ENCODE measurements around the gene MYPOP. TPM values are rescaled to one million over a fixed set of nuclear protein-coding genes. Genes with fewer than 3 reads are reported as not detected.

Gene MYPOP
- total and polyA plus RNA-seq, 2 of the 13 experiments (the other 11 are each of a cell fraction or from before 2014, with no cell fraction given) = 2.3 to 2.7 TPM

- Histone ChIP-seq H3K36me3 (replicated peaks in 1 of 2; ENCODE audit: control insufficient read depth in 1 of 2, insufficient read depth in 2 of 2, low read length in 2 of 2) (no peaks in the 10 kb centered on the region), H3K27ac (ENCODE audit: extremely low read length, insufficient read depth, low read length) (no peak overlapping the region), H3K79me2 (ENCODE audit: insufficient read depth, low read length) (no peaks in the 10 kb centered on the region), H3K4me3 (replicated peaks in 1 of 3; ENCODE audit: insufficient read depth in 1 of 3, low read depth in 2 of 3, low read length in 3 of 3) (no peak overlapping the region), H3K9ac (ENCODE audit: insufficient read depth, low read depth, low read length) (no peak overlapping the region), H3K4me1 (ENCODE audit: insufficient read depth, low read length) (peaks cover 23% of the 10 kb centered on the region), H3K4me2 (ENCODE audit: low read depth, low read length) (no peak overlapping the region), H3K27me3 (ENCODE audit: control insufficient read depth in 1 of 2, insufficient read depth in 2 of 2, low read length in 2 of 2) (peaks cover 2 to 16% of the 10 kb centered on the region in 2 experiments; a peak in 4 of 5 replicates), H3K9me3 (ENCODE audit: low read length) (no peaks in the 10 kb centered on the region), H2AFZ (ENCODE audit: low read length) (no peak overlapping the region), H4K20me1 (ENCODE audit: insufficient read depth, low read length) (no peaks in the 10 kb centered on the region)
- intact Hi-C loops (cut with micrococcal nuclease; ENCODE audit: unreplicated experiment) (loop anchor here (10.0 kb wide), 1 partner anchor 66 kb away; the partner anchor contains the start of gene CCDC61), in situ Hi-C loops (cut with HindIII; ENCODE audit: extremely low pct_ligation_motif_present, low pct_unique_long_range_greater_than_20kb) (no loop called here)
- BruUV-seq (replicated peaks) = no TSS peak
- whole genome bisulfite sequencing (ENCODE audit: low lambda C conversion rate) = 52% methylated on average over 2 of the region's 2 CpGs
- DNase-seq (ENCODE audit: low spot score) (no peak), ATAC-seq (no peak), FAIRE-seq (no peak)
- ChIA-PET CTCF (ENCODE audit: low intra/inter-chr PET ratio, low total read pairs) (no interaction called here), POLR2A (no interaction called here)
- no peak for TF ChIP-seq POLR2A (IDR thresholded peaks at IDR 0.05; ENCODE audit: insufficient read depth in 1 of 2, low read depth in 2 of 2, low read length in 2 of 2)
These were observed 26.8 kb upstream of the MYPOP start for GRCh38 chr19:45929247-45929646.

GRCh38 chr19:45927565-45928261 lies 25.3 kb upstream of the MYPOP start:
- Histone ChIP-seq H3K27me3 (ENCODE audit: control insufficient read depth in 1 of 2, insufficient read depth in 2 of 2, low read length in 2 of 2) (peaks cover 1 to 12% of the 10 kb centered on the region in 2 experiments; a peak in 4 of 5 replicates), H3K9ac (ENCODE audit: insufficient read depth, low read depth, low read length) (peak overlapping the region; percentile 33; the same call in 1 of the 2 replicates), H3K27ac (ENCODE audit: extremely low read length, insufficient read depth, low read length) (no peak overlapping the region), H3K36me3 (replicated peaks in 1 of 2; ENCODE audit: control insufficient read depth in 1 of 2, insufficient read depth in 2 of 2, low read length in 2 of 2) (no peaks in the 10 kb centered on the region), H2AFZ (ENCODE audit: low read length) (no peak overlapping the region), H3K9me3 (ENCODE audit: low read length) (no peaks in the 10 kb centered on the region), H3K4me1 (ENCODE audit: insufficient read depth, low read length) (peaks cover 23% of the 10 kb centered on the region), H4K20me1 (ENCODE audit: insufficient read depth, low read length) (no peaks in the 10 kb centered on the region), H3K79me2 (ENCODE audit: insufficient read depth, low read length) (no peaks in the 10 kb centered on the region), H3K4me3 (replicated peaks in 1 of 3; ENCODE audit: insufficient read depth in 1 of 3, low read depth in 2 of 3, low read length in 3 of 3) (peak overlapping the region; percentile 17 to 58 (median 49); a peak in 4 of 6 replicates), H3K4me2 (ENCODE audit: low read depth, low read length) (peak overlapping the region; percentile 84)
- 20% methylated on average over 20 of the region's 33 CpGs for WGBS (ENCODE audit: low lambda C conversion rate)
- FAIRE-seq (peak; percentile 95), ATAC-seq (peak; percentile 95), DNase-seq (ENCODE audit: low spot score) (peak; percentile 92)
- in situ Hi-C loops (cut with HindIII; ENCODE audit: extremely low pct_ligation_motif_present, low pct_unique_long_range_greater_than_20kb) = no loop called here
- CTCF ChIA-PET (ENCODE audit: low intra/inter-chr PET ratio, low total read pairs) = no interaction called here
- intact Hi-C loops (cut with micrococcal nuclease; ENCODE audit: unreplicated experiment) = loop anchor here (10.0 kb wide), 1 partner anchor 67 kb away; the partner anchor contains the start of gene CCDC61
- no TSS peak for BruUV-seq (replicated peaks)
- POLR2A ChIA-PET = no interaction called here
- TF ChIP-seq FOSL2 (CRISPR knock-in tag; IDR thresholded peaks at IDR 0.05) = peak; percentile 11; the same call in 1 of the 2 replicates
- TF ChIP-seq RFXANK (CRISPR knock-in tag; IDR thresholded peaks at IDR 0.05) = 0 out of 2 replicates have a peak, but pooled peaks have one; percentile 60
- TF ChIP-seq HMGXB3 (CRISPR knock-in tag; IDR thresholded peaks at IDR 0.05; ENCODE audit: borderline replicate concordance) = peak; percentile 74; the same call in 1 of the 2 replicates
- peak; percentile 94 for TF ChIP-seq ZNF574 (CRISPR knock-in tag; IDR thresholded peaks at IDR 0.05)
- TF ChIP-seq DPF2 (CRISPR knock-in tag; IDR thresholded peaks at IDR 0.05; ENCODE audit: borderline replicate concordance, low read depth) = no peak
- peak; percentile 61; the same call in 1 of the 2 replicates for TF ChIP-seq KMT2A (CRISPR knock-in tag; IDR thresholded peaks at IDR 0.05)
- TF ChIP-seq ZBTB2 (CRISPR knock-in tag; IDR thresholded peaks at IDR 0.05; ENCODE audit: low read depth) = peak; percentile 47; the same call in 1 of the 2 replicates
